Measurements from ENCODE around the gene LEO1. TPM values are rescaled to one million over a fixed set of nuclear protein-coding genes. Genes with fewer than 3 reads are reported as not detected.

LEO1 gene
- total RNA-seq, 1 donor from 2014 or later: 10.0 TPM

GRCh38 chr15:51932161-51932560 lies 39.4 kb downstream of the LEO1 start:
- DNase-seq (ENCODE audit: low spot score): no peak

- no peak for DNase-seq (ENCODE audit: low spot score)
Observed at GRCh38 chr15:51931638-51932037, 39.9 kb downstream of the LEO1 start.

GRCh38 chr15:51931016-51931415 lies 40.6 kb downstream of the LEO1 start:
- no peak for DNase-seq (ENCODE audit: low spot score)

GRCh38 chr15:51926809-51927208 lies 44.8 kb downstream of the LEO1 start:
- no peak for DNase-seq (ENCODE audit: low spot score)

- DNase-seq (ENCODE audit: low spot score): no peak
Observed at GRCh38 chr15:51924156-51925068, 47.2 kb downstream of the LEO1 start.

- DNase-seq (ENCODE audit: low spot score): no peak
Observed at GRCh38 chr15:51917493-51917892, 54.1 kb downstream of the LEO1 start.

- no peak for DNase-seq (ENCODE audit: low spot score)
Observed at GRCh38 chr15:51912528-51912927, 59.0 kb downstream of the LEO1 start.

- no peak for DNase-seq (ENCODE audit: low spot score)
Observed at GRCh38 chr15:51909584-51909983, 62.0 kb downstream of the LEO1 start.

- DNase-seq (ENCODE audit: low spot score): no peak
Observed at GRCh38 chr15:51908316-51908715, 63.3 kb downstream of the LEO1 start.

- no peak for DNase-seq (ENCODE audit: low spot score)
Observed at GRCh38 chr15:51907136-51907862, 64.3 kb downstream of the LEO1 start.

- no peak for DNase-seq (ENCODE audit: low spot score)
Observed at GRCh38 chr15:51904931-51905330, 66.6 kb downstream of the LEO1 start.

- DNase-seq (ENCODE audit: low spot score): no peak
Observed at GRCh38 chr15:51904421-51904820, 67.2 kb downstream of the LEO1 start.

- no peak for DNase-seq (ENCODE audit: low spot score)
Observed at GRCh38 chr15:51889486-51889885, 82.1 kb downstream of the LEO1 start.

- DNase-seq (ENCODE audit: low spot score): no peak
Observed at GRCh38 chr15:51888593-51889195, 82.9 kb downstream of the LEO1 start.

Other genes starting within 250 kb of the LEO1 start
- gene LYSMD2, start 234.1 kb downstream of the LEO1 start, total RNA-seq: 9.7 TPM
- 9.5 TPM for gene TMOD2, start 220.2 kb downstream of the LEO1 start, total RNA-seq
- gene TMOD3, start 142.1 kb downstream of the LEO1 start, total RNA-seq: 40.9 TPM
- 32.1 TPM for gene MAPK6, start 47.4 kb upstream of the LEO1 start, total RNA-seq
- not detected for gene BCL2L10, start 141.0 kb upstream of the LEO1 start, total RNA-seq
- 8.9 TPM for gene GNB5, start 219.6 kb upstream of the LEO1 start, total RNA-seq

All from mesenteric fat pad (tissue), 1 donor.